ENCODE data around the gene CBFA2T2. TPM values are rescaled to one million over a fixed set of nuclear protein-coding genes. Genes with fewer than 3 reads are reported as not detected.

Gene CBFA2T2
- total RNA-seq, 1 donor from 2014 or later = 84.1 TPM

- Mint-ChIP-seq H3K27ac (ENCODE audit: unreplicated experiment) (no peak overlapping the region), H3K9me3 (ENCODE audit: unreplicated experiment) (peaks cover 4% of the 10 kb centered on the region), H3K36me3 (ENCODE audit: unreplicated experiment) (peaks cover 8% of the 10 kb centered on the region), H3K27me3 (ENCODE audit: unreplicated experiment) (no peaks in the 10 kb centered on the region), H3K4me1 (ENCODE audit: low read depth, unreplicated experiment) (peaks cover 37% of the 10 kb centered on the region), H3K4me3 (ENCODE audit: unreplicated experiment) (no peak overlapping the region)
- no peak for DNase-seq
- no peak for TF ChIP-seq CTCF (IDR thresholded peaks at IDR 0.05; ENCODE audit: partially characterized antibody, unreplicated experiment)
These were observed 85.4 kb downstream of the CBFA2T2 start for GRCh38 chr20:33575282-33575681.

- TF ChIP-seq CTCF (IDR thresholded peaks at IDR 0.05; ENCODE audit: partially characterized antibody, unreplicated experiment) = no peak
- peak; percentile 40 for DNase-seq
- Mint-ChIP-seq H3K9me3 (ENCODE audit: unreplicated experiment) (peaks cover 4% of the 10 kb centered on the region), H3K4me1 (ENCODE audit: low read depth, unreplicated experiment) (peaks cover 32% of the 10 kb centered on the region), H3K27ac (ENCODE audit: unreplicated experiment) (peak overlapping the region; percentile 57), H3K4me3 (ENCODE audit: unreplicated experiment) (peak overlapping the region; percentile 56), H3K27me3 (ENCODE audit: unreplicated experiment) (no peaks in the 10 kb centered on the region), H3K36me3 (ENCODE audit: unreplicated experiment) (peaks cover 8% of the 10 kb centered on the region)
These were observed 86.7 kb downstream of the CBFA2T2 start for GRCh38 chr20:33576432-33577125.

- no peaks in the 10 kb centered on the region for H3K27me3 Mint-ChIP-seq (ENCODE audit: unreplicated experiment)
- H3K9me3 Mint-ChIP-seq (ENCODE audit: unreplicated experiment) = peaks cover 2% of the 10 kb centered on the region
- H3K36me3 Mint-ChIP-seq (ENCODE audit: unreplicated experiment) = no peaks in the 10 kb centered on the region
- no peak for TF ChIP-seq CTCF (IDR thresholded peaks at IDR 0.05; ENCODE audit: partially characterized antibody, unreplicated experiment)
- H3K4me3 Mint-ChIP-seq (ENCODE audit: unreplicated experiment) = no peak overlapping the region
- no peak for DNase-seq
- H3K4me1 Mint-ChIP-seq (ENCODE audit: low read depth, unreplicated experiment) = peaks cover 39% of the 10 kb centered on the region
- H3K27ac Mint-ChIP-seq (ENCODE audit: unreplicated experiment) = no peak overlapping the region
These were observed 88.6 kb downstream of the CBFA2T2 start for GRCh38 chr20:33578510-33578909.

GRCh38 chr20:33583143-33583542, 93.2 kb downstream of the CBFA2T2 start:
- Mint-ChIP-seq H3K27ac (ENCODE audit: unreplicated experiment) (no peak overlapping the region), H3K4me1 (ENCODE audit: low read depth, unreplicated experiment) (peaks cover 34% of the 10 kb centered on the region), H3K9me3 (ENCODE audit: unreplicated experiment) (no peaks in the 10 kb centered on the region), H3K4me3 (ENCODE audit: unreplicated experiment) (peak overlapping the region; percentile 18), H3K36me3 (ENCODE audit: unreplicated experiment) (no peaks in the 10 kb centered on the region), H3K27me3 (ENCODE audit: unreplicated experiment) (no peaks in the 10 kb centered on the region)
- DNase-seq = no peak
- no peak for TF ChIP-seq CTCF (IDR thresholded peaks at IDR 0.05; ENCODE audit: partially characterized antibody, unreplicated experiment)

- Mint-ChIP-seq H3K27me3 (ENCODE audit: unreplicated experiment) (no peaks in the 10 kb centered on the region), H3K27ac (ENCODE audit: unreplicated experiment) (peak overlapping the region; percentile 12), H3K36me3 (ENCODE audit: unreplicated experiment) (no peaks in the 10 kb centered on the region), H3K9me3 (ENCODE audit: unreplicated experiment) (peaks cover 2% of the 10 kb centered on the region), H3K4me3 (ENCODE audit: unreplicated experiment) (no peak overlapping the region), H3K4me1 (ENCODE audit: low read depth, unreplicated experiment) (peaks cover 36% of the 10 kb centered on the region)
- no peak for DNase-seq
- TF ChIP-seq CTCF (IDR thresholded peaks at IDR 0.05; ENCODE audit: partially characterized antibody, unreplicated experiment) = no peak
These were observed 95.1 kb downstream of the CBFA2T2 start for GRCh38 chr20:33584976-33585375.
